DMS114 treated with DMSO at 0.1 percent for 48 hours (cell line): ENCODE data around the gene BRF1.
"Not testable (repeated sequence)": the region's sequence is repeated elsewhere in the genome, so short reads cannot be mapped to it uniquely, and the experiment has no call there.

Source experiments
- DNase-seq: peaks from one replicate; lab custom pipeline; 2025; ENCODE audit not compliant: unreplicated experiment; lab: John Stamatoyannopoulos, UW

Gene BRF1

DNA sequence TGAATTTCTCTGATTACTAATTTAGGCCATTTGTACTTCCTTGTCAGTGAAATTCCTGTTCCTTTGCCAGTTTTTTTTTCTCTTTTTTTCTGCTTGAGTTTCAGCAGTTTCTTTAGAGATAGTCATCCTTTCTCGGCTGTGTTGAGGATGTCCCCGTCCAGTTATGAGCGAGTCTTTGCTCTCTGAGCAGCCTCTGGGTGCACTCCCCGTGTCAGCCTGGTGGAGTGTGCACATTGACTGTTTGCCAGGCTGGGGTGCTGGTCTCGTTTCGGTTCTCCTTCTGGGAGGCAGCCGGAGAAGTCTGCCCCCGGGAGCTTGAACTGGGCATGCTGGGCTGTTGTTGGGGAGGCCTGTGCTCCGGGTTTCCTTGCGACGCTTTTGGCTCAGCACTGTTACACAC lies 16.7 kb upstream of the BRF1 start:
- DNase-seq: no peak

DNA sequence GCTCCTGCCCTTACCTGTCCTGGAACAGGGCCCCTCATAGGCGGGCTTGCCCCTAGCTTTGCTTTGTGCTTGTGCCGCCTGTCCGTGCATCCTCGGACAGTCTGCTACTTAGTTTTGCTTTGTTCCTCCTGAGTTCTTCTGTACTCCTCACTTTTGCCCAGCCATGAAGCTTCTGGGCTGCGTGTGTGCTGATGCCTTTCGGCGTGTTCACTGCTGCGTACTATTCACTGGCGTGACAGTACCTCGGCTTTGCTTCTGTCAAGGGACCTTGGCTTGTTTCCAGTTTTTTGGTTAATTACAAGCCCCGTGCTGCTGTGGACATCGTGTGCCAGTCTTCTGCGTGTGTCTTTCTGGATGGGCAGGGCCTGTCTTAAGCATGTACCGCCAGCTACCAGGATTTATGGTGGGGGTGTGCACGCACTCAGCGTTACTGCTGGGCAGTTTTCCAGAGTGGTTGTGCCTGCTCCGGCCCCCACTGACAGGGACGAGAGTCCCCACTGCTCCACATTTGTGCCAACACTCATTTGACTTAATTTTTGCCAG lies 16.2 kb upstream of the BRF1 start:
- DNase-seq: no peak

DNA sequence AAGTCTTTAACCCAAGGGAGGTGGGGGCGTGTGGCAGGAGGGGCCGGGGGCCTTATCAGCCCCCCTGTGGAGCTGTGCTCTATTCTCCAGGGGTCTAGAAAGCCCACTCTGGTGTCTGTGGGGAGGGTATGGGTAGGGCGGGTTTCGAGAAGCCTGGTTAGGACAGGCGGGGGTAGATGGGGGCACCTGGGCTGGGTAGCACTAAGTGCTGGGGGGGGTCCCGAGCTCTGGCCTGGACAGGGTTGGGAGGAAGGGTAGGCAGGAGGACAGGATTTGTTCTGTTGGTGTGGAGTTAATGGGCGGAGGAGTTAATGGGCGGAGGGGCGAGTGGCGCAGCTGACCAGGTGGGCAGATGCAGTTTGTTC lies 15.8 kb upstream of the BRF1 start:
- no peak for DNase-seq

DNA sequence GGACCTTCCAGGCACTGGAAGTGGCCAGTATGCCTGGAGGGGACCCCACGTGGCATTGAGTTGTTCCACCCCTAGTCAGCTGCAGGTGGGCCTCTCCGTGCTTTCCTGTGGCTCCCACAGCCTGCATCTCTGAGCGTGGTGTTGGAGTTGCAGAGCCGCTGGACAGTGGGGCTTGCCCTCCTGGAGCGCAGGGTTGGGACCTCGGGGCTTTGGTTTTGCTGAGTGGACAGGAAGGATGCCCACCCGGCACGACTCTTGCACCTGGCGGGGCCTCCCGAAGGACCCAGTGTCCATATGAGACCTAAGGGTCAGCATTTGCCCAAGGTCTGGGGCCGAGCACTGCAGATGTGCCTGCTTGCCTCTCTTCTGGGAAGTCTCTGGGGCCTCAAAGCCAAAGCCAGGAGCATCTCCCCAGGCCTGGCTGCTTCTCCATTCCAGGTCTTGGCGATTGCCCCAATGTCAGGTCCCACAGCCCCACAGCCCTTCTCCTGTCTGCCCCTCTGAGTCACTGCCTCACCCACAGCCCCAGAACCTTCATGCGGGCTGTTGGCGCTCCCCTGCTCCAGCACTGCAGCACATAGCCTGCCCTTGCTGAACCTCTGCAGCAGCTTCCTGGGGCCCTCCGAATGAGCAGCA lies 15.3 kb upstream of the BRF1 start:
- no peak for DNase-seq

DNA sequence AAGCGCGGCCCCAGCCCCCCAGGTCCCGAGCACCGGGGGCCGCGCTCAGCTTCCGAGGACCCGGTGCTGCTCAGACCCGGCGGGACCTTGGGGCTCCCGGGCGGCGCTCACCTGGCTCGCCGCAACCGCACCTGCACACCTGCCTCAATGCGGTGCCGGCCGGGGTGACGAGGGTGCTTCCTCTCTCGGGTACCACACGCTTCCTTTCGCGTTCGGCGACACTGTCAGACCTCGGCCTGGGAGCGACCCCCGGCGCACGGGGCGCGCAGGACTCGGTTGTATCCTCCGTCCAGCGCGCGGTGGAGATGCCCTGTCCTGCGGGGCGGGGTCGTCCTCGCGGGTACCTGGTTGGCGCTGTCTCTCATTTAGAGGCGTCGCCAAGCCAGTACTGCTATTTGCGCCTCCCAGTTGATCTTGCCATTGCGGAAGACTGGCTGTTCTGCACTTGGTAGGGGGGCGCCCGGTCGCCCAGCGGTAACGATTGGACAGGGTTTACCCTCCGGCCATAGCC lies 14.5 kb upstream of the BRF1 start:
- DNase-seq: no peak

DNA sequence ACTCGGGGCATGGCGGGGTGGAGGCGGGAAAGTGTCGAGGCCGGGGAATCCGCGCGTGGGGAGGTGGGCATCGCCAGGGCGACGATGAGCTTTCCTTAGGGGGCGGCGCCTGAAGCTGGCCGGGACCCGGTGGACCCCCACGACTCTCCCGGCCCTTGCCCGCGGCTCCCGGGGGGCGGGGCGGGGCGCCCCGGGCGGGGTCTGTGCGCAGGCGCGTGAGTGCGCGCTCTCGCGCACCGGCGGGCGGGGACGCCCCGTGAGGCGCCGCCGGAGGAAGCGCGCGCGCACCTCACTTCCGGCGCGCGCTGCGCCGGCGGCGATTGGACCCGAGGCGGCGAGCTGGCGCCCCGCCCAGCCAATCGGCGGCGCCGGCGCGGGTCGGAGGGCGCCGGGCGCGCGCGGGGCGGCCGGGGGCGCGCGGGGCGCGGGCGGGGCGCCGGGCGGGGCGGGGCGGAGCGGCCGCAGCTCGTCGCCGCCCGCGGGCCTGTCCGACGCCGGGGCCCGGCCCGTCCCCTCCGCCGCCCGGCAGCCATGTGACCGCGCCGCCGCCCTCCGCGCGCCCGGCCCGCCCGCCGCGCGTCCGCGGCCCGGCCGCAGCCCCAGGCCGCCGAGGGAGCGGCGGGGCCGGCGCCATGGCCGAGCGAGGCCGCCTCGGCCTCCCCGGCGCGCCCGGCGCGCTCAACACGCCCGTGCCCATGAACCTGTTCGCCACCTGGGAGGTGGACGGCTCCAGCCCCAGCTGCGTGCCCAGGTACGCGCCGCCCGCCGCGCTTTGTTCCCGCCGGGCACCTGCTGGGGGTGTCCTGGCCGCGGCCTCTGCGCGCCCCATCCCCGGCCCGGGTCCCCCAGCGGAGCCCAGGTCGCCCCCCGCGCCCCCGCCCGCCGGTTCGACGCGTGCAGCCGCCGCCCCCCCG lies 13.7 kb upstream of the BRF1 start, which contains the start of gene PACS2:
Gene PACS2, plus strand, starts transcription at position 462 of the 914 bp plus-strand sequence. Its CDS starts 171 bp downstream, at position 633.
- DNase-seq: peak; percentile 6

DNA sequence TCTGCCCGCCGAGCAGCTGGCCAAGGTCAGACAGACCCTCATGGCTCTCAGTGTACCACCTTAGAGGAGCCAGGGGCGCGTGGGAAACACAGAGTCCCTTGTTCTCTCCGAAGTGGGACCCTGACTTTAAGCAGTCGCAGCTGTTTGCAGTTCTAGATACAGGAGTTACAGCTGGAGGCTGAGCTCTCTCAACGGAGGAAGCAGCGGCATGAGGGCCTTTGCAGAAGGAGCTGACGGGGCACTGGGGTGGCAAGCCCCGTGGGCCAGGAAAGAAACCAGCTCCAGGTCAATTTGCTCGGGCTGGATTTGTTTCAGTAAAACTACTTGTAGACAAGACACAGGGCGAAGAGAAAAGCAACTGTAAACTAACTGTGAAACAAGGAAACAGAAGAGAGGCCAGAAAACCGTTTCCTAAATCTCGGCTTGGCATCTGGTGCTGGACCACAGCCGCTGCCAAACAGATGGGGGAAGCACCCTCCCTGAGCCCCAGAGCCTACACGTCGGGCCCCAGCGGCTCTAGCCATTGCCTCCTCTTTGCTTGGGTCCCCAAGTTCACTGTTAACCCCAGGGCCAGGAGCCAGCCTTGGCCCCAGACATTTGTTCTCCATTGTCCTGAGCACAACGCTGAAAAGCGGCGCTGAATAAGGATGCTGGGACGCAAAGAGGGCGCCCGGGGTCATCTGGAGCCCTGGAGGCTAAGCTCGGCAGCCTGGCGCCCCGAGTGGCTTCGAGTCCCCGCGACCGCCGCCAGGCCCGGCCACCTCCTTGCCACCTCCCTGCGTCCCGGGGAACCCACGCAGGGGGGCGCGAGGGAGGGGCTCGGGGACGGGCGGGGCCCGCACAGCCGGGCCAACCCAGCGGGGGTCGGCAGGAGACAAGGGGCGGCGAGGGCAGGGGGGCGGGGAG lies 12.8 kb upstream of the BRF1 start:
- DNase-seq: no peak

DNA sequence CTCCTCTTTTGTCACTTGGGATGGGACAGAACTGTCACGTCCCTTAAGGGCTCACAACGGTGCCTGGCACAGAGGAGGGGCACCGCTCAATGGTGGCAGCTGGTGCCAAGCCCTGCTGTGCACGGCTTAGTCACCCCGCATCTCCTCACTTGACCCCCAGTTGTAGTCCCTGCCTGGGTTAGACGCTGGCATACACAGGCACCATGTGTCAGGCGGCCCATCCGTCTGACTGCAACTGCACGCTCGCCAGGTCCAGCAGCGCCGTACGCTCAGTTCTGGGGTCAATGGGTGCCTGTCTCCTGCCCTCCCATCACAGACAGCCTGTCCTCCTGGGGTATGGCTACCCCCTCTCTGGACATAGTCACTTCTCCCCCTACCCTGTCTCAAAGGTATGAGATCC lies 12.2 kb upstream of the BRF1 start:
- no peak for DNase-seq

DNA sequence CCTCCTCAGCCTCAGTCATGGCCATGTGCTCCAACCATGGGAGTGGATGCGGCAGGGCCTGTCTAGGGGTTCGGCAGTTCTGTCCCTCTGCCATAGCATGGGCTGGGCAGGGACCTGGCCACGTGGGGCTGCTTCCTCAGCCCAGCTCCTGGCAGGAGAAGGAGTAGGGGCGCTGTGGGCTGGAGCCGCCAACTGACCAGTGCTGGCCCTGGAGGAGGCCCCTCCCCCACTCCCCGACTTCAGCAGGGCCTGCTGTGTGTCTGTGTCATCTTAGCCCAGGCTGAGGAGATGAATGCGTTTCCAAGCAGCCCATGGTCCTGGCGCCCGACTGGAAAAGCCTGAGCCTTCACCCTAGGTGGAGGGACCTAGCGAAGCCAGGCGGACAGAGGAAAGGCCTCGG lies 11.0 kb upstream of the BRF1 start:
- no peak for DNase-seq

DNA sequence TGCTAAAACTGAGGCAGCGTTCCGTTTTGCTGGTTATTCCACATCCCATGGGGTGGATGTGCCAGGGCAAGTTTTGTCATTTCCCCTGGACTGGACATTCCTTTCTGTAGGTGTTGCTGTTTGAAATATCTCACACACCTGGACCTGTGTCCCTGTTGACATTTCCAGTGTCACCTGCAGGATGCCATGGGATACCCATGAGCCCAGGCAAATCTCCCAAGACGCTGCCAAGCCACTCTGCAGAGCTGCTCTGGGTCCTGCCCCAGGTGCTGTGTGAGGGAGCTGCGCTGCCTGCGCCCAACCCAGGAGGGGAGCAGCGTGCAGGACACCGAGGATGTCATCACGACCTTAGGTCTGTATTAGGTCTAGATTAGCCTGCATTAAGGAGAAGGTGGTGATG lies 8.6 kb upstream of the BRF1 start:
- DNase-seq: no peak

DNA sequence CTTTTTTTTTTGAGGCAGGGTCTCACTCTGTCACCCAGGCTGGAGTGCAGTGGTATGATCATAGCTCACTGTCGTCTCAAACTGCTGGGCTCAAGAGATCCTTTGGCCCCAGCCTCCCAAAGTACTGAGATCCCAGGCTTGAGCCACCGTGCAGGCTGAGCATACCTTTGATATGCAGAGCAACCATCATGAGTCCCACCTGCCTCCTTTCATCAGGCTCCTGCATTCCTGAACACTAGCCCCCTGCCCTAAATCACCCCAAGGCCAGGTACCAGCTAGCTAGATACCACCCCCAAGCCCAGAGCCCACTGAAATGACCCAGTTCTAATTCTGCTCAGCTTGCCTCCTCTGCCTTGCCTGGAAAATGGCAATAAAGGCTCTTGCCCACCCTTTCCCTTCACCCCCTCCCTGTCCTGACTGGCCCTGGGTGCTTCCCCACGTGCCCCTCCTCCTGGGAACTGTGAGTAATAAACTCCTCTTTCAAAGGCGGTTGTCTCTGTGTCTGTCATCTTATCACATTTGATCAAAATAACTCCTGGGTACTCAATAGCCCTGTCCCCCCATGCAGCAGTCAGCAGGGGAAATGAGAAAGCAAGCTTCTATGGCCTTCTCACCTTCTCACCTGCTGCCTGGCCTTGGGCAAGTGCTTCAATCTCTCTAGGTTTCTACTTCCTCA lies 6.4 kb upstream of the BRF1 start:
- DNase-seq: no peak

DNA sequence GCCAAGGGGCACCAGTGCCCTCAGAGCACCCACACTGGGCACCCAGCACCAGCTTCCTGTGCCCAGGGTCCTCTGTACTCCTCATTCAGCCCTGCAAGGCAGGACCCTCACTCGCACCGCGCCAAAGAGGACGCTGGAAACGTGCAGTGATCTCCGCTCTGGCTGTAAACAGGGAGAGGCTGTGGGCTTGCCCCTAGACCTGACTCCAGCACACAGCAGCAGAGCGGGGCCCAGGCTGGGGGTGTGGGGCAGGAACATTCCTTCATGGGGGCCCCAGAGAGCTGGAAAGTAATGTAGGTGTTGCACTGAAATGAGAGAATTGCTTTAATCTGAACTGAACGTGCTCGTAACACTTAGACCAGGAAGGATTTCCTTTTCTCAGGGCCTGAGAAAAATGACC lies 5.0 kb upstream of the BRF1 start:
- DNase-seq: no peak

DNA sequence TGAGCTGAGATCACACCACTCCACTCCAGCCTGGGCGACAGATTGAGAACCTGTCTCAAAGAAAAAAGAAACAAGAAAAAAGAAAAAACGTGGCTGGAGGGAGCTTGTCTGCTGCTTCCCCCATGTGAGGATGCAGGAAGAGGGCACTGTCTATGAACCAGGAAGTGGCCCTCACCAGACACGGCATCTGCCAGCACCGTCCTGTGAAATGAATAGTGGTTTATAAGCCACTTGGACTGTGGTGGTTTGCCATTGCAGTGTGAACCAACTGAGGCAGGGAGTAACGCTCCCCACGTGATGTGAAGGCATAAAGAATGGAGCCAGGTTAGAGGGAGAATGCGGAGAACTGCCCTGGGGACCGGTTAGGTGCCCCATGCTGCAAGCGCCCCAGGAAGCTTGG lies 4.5 kb upstream of the BRF1 start:
- DNase-seq: no peak

DNA sequence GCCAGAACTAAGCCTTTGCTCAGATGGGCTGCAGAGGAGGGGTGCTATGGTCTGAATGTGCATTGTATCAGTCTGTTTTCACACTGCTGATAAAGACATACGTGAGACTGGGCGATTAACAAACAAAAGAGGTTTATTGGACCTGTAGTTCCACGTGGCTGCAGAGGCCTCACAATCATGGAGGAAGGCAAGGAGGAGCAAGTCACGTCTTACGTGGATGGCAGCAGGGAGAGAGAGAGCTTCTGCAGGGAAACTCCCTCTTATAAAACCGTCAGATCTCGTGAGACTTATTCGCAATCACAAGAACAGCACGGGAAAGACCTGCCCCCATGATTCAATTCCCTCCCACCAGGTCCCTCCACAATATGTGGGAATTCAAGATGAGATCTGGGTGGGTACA lies 3.8 kb upstream of the BRF1 start:
- DNase-seq: no peak

DNA sequence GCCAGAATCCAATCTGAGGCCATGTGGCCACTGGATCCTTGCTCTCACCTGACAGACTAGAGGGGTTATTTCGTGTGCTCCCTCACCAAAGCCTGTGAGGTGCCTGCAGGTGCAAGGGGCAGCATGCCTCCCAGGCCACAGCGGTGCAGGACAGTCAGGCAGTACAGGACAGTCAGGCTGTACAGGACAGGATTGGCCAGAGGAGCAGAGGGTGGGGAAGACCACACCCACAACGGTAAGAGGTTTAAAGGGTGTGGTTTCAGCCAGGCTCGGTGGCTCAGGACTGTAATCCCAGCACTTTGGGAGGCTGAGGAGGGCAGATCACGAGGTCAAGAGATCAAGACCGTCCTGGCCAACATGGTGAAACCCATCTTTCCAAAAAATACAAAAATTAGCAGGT lies 3.1 kb upstream of the BRF1 start:
- DNase-seq: no peak

DNA sequence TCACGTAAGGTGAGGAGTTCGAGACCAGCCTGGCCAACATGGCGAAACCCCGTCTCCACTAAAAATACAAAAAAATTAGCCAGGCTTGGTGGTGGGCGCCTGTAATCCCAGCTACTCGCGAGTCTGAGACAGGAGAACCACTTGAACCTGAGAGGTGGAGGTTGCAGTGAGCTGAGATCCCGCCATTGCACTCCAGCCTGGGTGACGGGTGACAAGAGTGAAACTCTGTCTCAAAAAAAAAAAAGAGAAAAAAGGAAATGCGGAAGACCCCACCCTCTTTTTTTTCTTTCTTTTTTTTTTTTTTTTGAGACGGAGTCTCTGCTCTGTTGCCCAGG lies 1.1 kb upstream of the BRF1 start:
- DNase-seq: not testable (repeated sequence)

DNA sequence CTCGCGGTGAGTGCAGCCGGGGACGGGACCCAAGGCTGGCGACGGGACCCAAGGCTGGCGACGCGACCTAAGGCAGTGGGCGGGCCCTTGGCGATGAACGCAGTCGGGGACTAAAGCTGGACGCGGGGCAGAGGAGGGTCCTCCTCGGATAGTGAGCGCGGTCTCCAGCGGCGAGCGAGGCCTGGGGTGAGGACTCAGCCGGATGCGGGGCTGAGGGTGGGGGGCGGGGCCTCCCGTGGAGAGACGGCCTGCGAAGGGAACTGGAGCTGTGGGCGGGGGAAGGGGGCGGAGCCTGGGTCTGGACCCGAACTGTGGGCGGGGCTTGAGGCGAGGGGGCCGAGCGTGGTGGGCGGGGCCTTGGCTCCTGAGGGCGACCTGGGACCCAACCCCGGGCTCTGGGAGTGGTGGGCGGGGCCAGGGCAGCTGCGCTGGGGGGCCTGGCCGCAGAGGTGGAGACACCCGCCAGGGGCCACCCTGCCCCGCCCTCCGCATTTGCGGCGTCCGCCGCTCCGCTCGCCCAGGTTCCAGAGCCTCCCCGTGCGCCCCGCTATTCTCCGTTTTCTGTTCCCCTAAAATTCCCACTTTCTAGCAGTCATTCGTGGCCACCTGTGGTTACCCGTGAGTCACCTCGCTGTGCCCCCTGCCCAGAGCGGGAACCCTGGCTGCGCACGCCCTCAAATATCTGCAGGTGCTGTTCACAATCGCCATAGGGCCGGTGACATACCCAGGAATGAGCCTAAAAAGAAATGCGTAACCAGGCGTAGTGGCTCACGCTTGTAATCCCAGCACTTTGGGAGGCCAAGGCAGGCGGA lies 508 bp upstream of the BRF1 start:
- peak; percentile 85 for DNase-seq

DNA sequence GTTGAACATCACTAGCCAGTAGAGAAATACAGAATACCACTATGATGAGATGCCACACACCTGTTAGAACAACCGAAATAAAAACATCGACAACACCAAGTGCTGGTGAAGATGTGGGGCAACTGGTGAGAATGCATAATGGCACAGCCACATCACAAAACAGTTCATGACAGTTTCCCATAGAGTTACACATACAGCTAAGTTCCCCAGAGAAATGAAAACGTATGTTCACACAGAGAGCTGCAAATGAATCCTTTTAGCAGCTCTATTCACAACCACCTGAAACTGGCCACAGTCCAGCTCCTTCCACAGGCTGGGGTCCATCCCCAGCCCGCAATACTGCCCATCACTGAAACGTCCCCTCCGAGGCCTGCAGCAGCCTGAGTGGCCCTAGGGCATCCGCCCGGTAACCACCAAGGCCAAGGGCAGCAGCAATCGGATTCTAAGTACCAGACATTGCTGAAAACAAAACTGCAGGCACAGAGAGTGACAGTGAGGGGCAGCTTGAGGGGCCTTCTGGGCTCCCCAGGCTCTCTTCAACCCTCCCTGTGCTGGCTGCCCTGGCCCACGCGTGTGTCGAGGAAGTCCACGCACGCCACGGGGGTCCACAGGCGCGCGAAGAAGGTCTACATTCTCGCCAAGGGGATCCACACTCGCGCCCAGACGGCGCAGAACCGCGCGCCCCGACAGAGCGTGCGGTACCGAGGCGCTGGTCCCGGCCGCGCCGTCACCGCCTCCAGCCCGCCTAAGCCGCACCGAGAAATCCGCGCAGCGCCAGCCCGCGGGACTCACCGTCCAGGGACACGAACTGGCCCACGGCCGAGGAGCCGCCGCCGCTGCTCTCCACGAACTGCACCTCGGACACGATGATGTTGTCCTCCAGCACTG lies 903 bp downstream of the BRF1 start:
- DNase-seq: no peak

DNA sequence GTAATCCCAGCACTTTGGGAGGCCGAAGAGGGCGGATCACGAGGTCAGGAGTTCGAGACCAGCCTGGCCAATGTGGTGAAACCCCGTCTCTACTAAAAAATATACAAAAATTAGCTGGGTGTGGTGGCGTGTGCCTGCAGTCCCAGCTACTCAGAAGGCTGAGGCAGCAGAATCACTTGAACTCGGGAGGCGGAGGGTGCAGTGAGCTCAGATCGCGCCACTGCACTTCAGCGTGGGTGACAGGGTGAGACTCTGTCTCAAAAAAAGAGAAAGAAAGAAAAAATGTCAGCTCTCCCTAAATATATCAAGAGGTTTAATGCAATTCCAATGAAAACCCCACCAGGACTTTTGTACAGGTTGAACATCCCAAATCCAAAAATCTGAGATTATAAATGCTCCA lies 3.5 kb downstream of the BRF1 start:
- not testable (repeated sequence) for DNase-seq
